ENCODE data around the gene IL3.

Gene IL3

GRCh38 chr5:132110195-132110594 lies 49.7 kb downstream of the IL3 start:
- Histone ChIP-seq H3K9me3 (ENCODE audit: control insufficient read depth, low read length) (no peaks in the 10 kb centered on the region), H3K4me1 (ENCODE audit: control insufficient read depth, insufficient read depth, low read length) (no peaks in the 10 kb centered on the region), H3K4me3 (ENCODE audit: insufficient read depth, low read depth, low read length) (no peak overlapping the region), H3K27me3 (ENCODE audit: control insufficient read depth, insufficient read depth, low read length, poor library complexity, severe bottlenecking) (no peaks in the 10 kb centered on the region), H3K36me3 (ENCODE audit: control insufficient read depth, insufficient read depth, low read length) (no peaks in the 10 kb centered on the region), H3K27ac (ENCODE audit: insufficient read depth, low read depth, low read length, poor library complexity, severe bottlenecking) (no peak overlapping the region)
- 66 to 68% methylated on average over 3 of the region's 3 CpGs for WGBS, 2 experiments

- Histone ChIP-seq H3K27ac (ENCODE audit: insufficient read depth, low read depth, low read length, poor library complexity, severe bottlenecking) (no peak overlapping the region), H3K36me3 (ENCODE audit: control insufficient read depth, insufficient read depth, low read length) (no peaks in the 10 kb centered on the region), H3K27me3 (ENCODE audit: control insufficient read depth, insufficient read depth, low read length, poor library complexity, severe bottlenecking) (no peaks in the 10 kb centered on the region), H3K9me3 (ENCODE audit: control insufficient read depth, low read length) (no peaks in the 10 kb centered on the region), H3K4me3 (ENCODE audit: insufficient read depth, low read depth, low read length) (no peak overlapping the region), H3K4me1 (ENCODE audit: control insufficient read depth, insufficient read depth, low read length) (no peaks in the 10 kb centered on the region)
Measured at GRCh38 chr5:132110930-132111329, 50.5 kb downstream of the IL3 start.

- Histone ChIP-seq H3K27me3 (ENCODE audit: control insufficient read depth, insufficient read depth, low read length, poor library complexity, severe bottlenecking) (no peaks in the 10 kb centered on the region), H3K9me3 (ENCODE audit: control insufficient read depth, low read length) (no peaks in the 10 kb centered on the region), H3K4me3 (ENCODE audit: insufficient read depth, low read depth, low read length) (no peak overlapping the region), H3K36me3 (ENCODE audit: control insufficient read depth, insufficient read depth, low read length) (no peaks in the 10 kb centered on the region), H3K4me1 (ENCODE audit: control insufficient read depth, insufficient read depth, low read length) (no peaks in the 10 kb centered on the region), H3K27ac (ENCODE audit: insufficient read depth, low read depth, low read length, poor library complexity, severe bottlenecking) (no peak overlapping the region)
- 96% methylated on average over 3 of the region's 3 CpGs for WGBS, 2 experiments
Measured at GRCh38 chr5:132112111-132112510, 51.7 kb downstream of the IL3 start.

Measured in ectodermal cell (in vitro differentiated cells).